HCT116 (cell line): Measurements from ENCODE around the gene SPATA2L. TPM values are rescaled to one million over a fixed set of nuclear protein-coding genes. Genes with fewer than 3 reads are reported as not detected.

Experiments
- ATAC-seq: fragments of 200-7000 bp; cut with Tn5 transposase; 2 replicates; pipeline ENCODE4 v1.9.1; 2020; ENCODE audit warnings: mild to moderate bottlenecking, moderate library complexity
- BruUV-seq: library from RNA; stranded (reverse); fragments of 400-500 nt; replicated peaks from 2 replicates; lab custom pipeline; 2021; lab: Mats Ljungman, UMichigan
- CTCF ChIA-PET: fragments of 300-600 bp; sonication (Branson Sonifier 250); formaldehyde crosslinking; loops from one replicate; lab custom pipeline; 2021; ENCODE audit warnings: antibody characterized with exemption; lab: Charles Lee
- POLR2A ChIA-PET: fragments of 300-600, 350-600 bp; sonication (Branson Sonifier 250); formaldehyde crosslinking; loops from one replicate; lab custom pipeline; 2021; ENCODE audit warnings: antibody characterized with exemption; lab: Charles Lee
- RAD21 ChIA-PET, 2 experiments: fragments of 300-600 bp; sonication (Branson Sonifier 250); formaldehyde crosslinking; loops; one replicate each; lab custom pipeline; 2023; ENCODE audit warnings: low total read pairs in 2 of 2; ENCODE audit not compliant: uncharacterized antibody in 2 of 2, unreplicated experiment in 2 of 2, low non-redundant PET in 1 of 2; lab: Charles Lee
- DNase-seq: peaks from one replicate; pipeline ENCODE4 v3.0.0-alpha.2; 2010; ENCODE audit warnings: low read depth, low spot score
- H2AFZ ChIP-seq: fragments of 200-600 bp; shearing (Covaris generic), sonication (generic); 2 replicates; pipeline ENCODE4 v1.6.1; 2017; ENCODE audit warnings: low read depth, mixed run types, mixed read lengths, antibody characterized with exemption, low read length; ENCODE audit not compliant: poor library complexity, severe bottlenecking
- H3K27ac ChIP-seq: 2 replicates; pipeline ENCODE4 v1.5.1; 2012; ENCODE audit warnings: low read depth, low read length
- H3K27me3 ChIP-seq: fragments of 200-600 bp; sonication (generic); 2 replicates; pipeline ENCODE4 v1.6.1; 2016; ENCODE audit warnings: mixed run types, low read length, mixed read lengths; ENCODE audit not compliant: insufficient read depth
- H3K36me3 ChIP-seq, 2 experiments: fragments of 200-500 bp in 1 of 2; fragments of 200-600 bp in 1 of 2; sonication (Bioruptor generic) in 1 of 2; sonication (generic) in 1 of 2; 2 replicates each; pipeline versions ENCODE4 v1.5.1 to v1.6.1; 2014 to 2016; ENCODE audit warnings: low read length in 2 of 2, inconsistent platforms in 1 of 2, mixed read lengths in 1 of 2, mixed run types in 1 of 2; ENCODE audit not compliant: insufficient read depth in 2 of 2, control insufficient read depth in 1 of 2
- H3K4me1 ChIP-seq, 2 experiments: fragments of 200-600 bp in 1 of 2; sonication (generic) in 1 of 2; 2 replicates each; pipeline versions ENCODE4 v1.5.1 to v1.6.1; 2012 to 2017; ENCODE audit warnings: low read length in 2 of 2, inconsistent platforms in 1 of 2, mild to moderate bottlenecking in 1 of 2, mixed read lengths in 1 of 2, mixed run types in 1 of 2, moderate library complexity in 1 of 2; ENCODE audit not compliant: insufficient read depth in 2 of 2, control insufficient read depth in 1 of 2
- H3K4me2 ChIP-seq: fragments of 200-600 bp; sonication (generic); 2 replicates; pipeline ENCODE4 v1.6.1; 2017; ENCODE audit warnings: mixed run types, low read length, mixed read lengths
- H3K4me3 ChIP-seq, 2 experiments: fragments of 200-600 bp in 1 of 2; sonication (generic) in 1 of 2; replicated peaks in 1 of 2; 2 replicates each; pipeline ENCODE4 v1.5.1; 2011 to 2016; ENCODE audit warnings: low read length in 2 of 2, control low read depth in 1 of 2, low read depth in 1 of 2, mild to moderate bottlenecking in 1 of 2, mixed read lengths in 1 of 2, mixed run types in 1 of 2
- H3K79me2 ChIP-seq: fragments of 200-600 bp; sonication (generic); 2 replicates; pipeline ENCODE4 v1.6.1; 2017; ENCODE audit warnings: mild to moderate bottlenecking, mixed run types, low read length, moderate library complexity, mixed read lengths; ENCODE audit not compliant: insufficient read depth
- H3K9ac ChIP-seq: fragments of 200-600 bp; sonication (generic); 2 replicates; pipeline ENCODE4 v1.6.1; 2016; ENCODE audit warnings: low read length, mixed read lengths
- H3K9me2 ChIP-seq: fragments of 200-600 bp; sonication (generic), shearing (Covaris generic); 2 replicates; pipeline ENCODE4 v1.6.1; 2017; ENCODE audit warnings: mixed run types, mild to moderate bottlenecking, moderate library complexity; ENCODE audit not compliant: insufficient read depth
- H3K9me3 ChIP-seq, 2 experiments: fragments of 200-500 bp in 1 of 2; fragments of 200-600 bp in 1 of 2; sonication (Bioruptor generic) in 1 of 2; sonication (generic) in 1 of 2; 2 replicates each; pipeline ENCODE4 v1.6.1; 2014 to 2017; ENCODE audit warnings: low read length in 2 of 2, mixed read lengths in 2 of 2, inconsistent platforms in 1 of 2, low read depth in 1 of 2, mild to moderate bottlenecking in 1 of 2, mixed run types in 1 of 2, moderate library complexity in 1 of 2; ENCODE audit not compliant: control insufficient read depth in 1 of 2, insufficient read depth in 1 of 2
- H4K20me1 ChIP-seq: fragments of 200-600 bp; sonication (generic), shearing (Covaris generic); 2 replicates; pipeline ENCODE4 v1.6.1; 2017; ENCODE audit warnings: mixed run types, mild to moderate bottlenecking, moderate library complexity; ENCODE audit not compliant: insufficient read depth
- CEBPB ChIP-seq: IDR thresholded peaks from 2 replicates; pipeline ENCODE4 v1.6.1; 2012; ENCODE audit warnings: low read depth
- MAX ChIP-seq: IDR thresholded peaks from 2 replicates; pipeline ENCODE4 v1.6.1; 2012
- REST ChIP-seq: IDR thresholded peaks from 2 replicates; pipeline ENCODE4 v1.6.1; 2012; ENCODE audit warnings: low read depth
- SIN3A ChIP-seq: IDR thresholded peaks from 2 replicates; pipeline ENCODE4 v1.6.1; 2012; ENCODE audit warnings: low read depth
- ZBTB33 ChIP-seq: IDR thresholded peaks from 2 replicates; pipeline ENCODE4 v1.6.1; 2011; ENCODE audit warnings: mild to moderate bottlenecking, low read length, moderate library complexity; ENCODE audit not compliant: insufficient replicate concordance; ENCODE audit errors: extremely low read depth
- intact Hi-C: fragments of 100-400 bp; cut with micrococcal nuclease; formaldehyde crosslinking; loops from 2 replicates; pipeline ENCODE4 v1.10.0; 2022
- total RNA-seq: library from RNA; stranded (reverse); gene quantifications from one replicate; pipeline ENCODE4 v1.2.1, GENCODE V29; 2021; ENCODE audit not compliant: unreplicated experiment

SPATA2L gene
- total RNA-seq, 1 experiment from 2014 or later = 50.5 TPM

- no peak for TF ChIP-seq REST
Measured at GRCh38 chr16:89738072-89738377, 36.5 kb upstream of the SPATA2L start (continued).

- H3K4me2 ChIP-seq = no peak overlapping the region
- no peaks in the 10 kb centered on the region for H3K9me3 ChIP-seq
- peak overlapping the region; percentile 19; the same call in 1 of the 2 replicates for H3K27ac ChIP-seq
- TF ChIP-seq MAX (no peak), ZBTB33 (no peak), CEBPB (no peak), SIN3A (no peak)
- H3K4me1 ChIP-seq = no peaks in the 10 kb centered on the region
- DNase-seq = no peak
- POLR2A ChIA-PET = no interaction called here
- H3K9me2 ChIP-seq = no peaks in the 10 kb centered on the region
- CTCF ChIA-PET = no interaction called here
- no TSS peak for BruUV-seq
- H3K36me3 ChIP-seq = peaks cover 76 to 82% of the 10 kb centered on the region in 2 experiments
- RAD21 ChIA-PET = no interaction called here
- no peak overlapping the region for H2AFZ ChIP-seq
- H3K4me3 ChIP-seq = no peak overlapping the region
- intact Hi-C loops = loop anchor here (5.0 kb wide), 1 partner anchor 50 kb away; no protein-coding TSS in a partner anchor
- H3K27me3 ChIP-seq = no peaks in the 10 kb centered on the region
- ATAC-seq = no peak
- no peaks in the 10 kb centered on the region; the same call in 1 of the 2 replicates for H4K20me1 ChIP-seq
- H3K9ac ChIP-seq = no peak overlapping the region
- peaks cover 8% of the 10 kb centered on the region; the same call in 1 of the 2 replicates for H3K79me2 ChIP-seq
Measured at GRCh38 chr16:89737341-89738071, 36.0 kb upstream of the SPATA2L start.
